ENCODE data around the gene ACAT2.
"Not testable (repeated sequence)": the region's sequence is repeated elsewhere in the genome, so short reads cannot be mapped to it uniquely, and the experiment has no call there.

Gene ACAT2

GRCh38 chr6:159809149-159809548 is 47.3 kb downstream of the ACAT2 start:
- no peak for DNase-seq (ENCODE audit: low spot score)
- no peak for TF ChIP-seq CTCF (IDR thresholded peaks at IDR 0.05; ENCODE audit: borderline replicate concordance, control extremely low read depth, extremely low read depth, insufficient read depth, missing control alignments)
- in situ Hi-C loops (cut with MboI; ENCODE audit: low sequenced_read_pairs, unreplicated experiment): no loop called here

DNA sequence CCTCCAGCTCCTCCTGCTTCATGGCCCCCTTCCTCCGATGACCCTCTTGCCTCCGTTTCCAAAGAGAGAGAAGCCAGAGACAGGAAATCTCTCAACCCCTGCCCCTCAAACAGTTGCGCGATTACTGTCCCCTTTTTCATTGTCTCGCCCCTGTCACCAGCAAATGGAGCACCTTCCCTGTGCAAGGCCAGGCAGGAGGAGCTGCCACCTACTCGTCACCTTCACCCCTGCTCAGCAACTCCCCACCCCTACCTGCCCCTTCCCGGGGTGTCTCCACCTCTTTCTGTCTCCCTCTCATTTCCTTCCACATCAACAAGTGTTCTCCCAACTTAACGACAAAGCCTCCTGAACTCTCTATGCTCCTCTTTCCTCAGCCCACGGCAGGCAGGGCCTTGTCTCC is 51.9 kb downstream of the ACAT2 start:
- no peak for TF ChIP-seq CTCF (IDR thresholded peaks at IDR 0.05; ENCODE audit: borderline replicate concordance, control extremely low read depth, extremely low read depth, insufficient read depth, missing control alignments)
- in situ Hi-C loops (cut with MboI; ENCODE audit: low sequenced_read_pairs, unreplicated experiment): no loop called here
- no peak for DNase-seq (ENCODE audit: low spot score)

DNA sequence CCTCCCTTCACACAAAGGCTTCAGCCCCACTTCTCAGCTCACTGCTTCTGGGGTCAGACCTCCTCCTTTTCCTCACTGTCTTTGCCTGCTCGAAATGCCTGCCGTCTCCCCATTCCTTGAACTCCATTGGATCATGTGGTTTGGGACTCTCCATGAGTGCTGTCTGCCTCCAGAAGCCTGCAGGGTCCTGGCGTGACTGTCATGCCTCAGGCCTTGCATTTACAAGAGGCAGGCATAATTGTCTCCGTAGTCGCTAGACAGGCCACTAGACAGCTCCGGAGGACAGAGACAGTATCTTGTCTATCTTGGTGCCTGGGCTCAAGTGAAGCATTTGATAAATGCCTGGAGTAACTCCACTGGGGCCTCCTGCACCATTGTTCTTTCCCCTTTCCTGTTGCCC is 53.6 kb downstream of the ACAT2 start:
- in situ Hi-C loops (cut with MboI; ENCODE audit: low sequenced_read_pairs, unreplicated experiment): no loop called here
- no peak for TF ChIP-seq CTCF (IDR thresholded peaks at IDR 0.05; ENCODE audit: borderline replicate concordance, control extremely low read depth, extremely low read depth, insufficient read depth, missing control alignments)
- no peak for DNase-seq (ENCODE audit: low spot score)

- DNase-seq (ENCODE audit: low spot score); in situ Hi-C loops (cut with MboI; ENCODE audit: low sequenced_read_pairs, unreplicated experiment): not testable (repeated sequence)
Observed at GRCh38 chr6:159816775-159817174, 54.9 kb downstream of the ACAT2 start.

DNA sequence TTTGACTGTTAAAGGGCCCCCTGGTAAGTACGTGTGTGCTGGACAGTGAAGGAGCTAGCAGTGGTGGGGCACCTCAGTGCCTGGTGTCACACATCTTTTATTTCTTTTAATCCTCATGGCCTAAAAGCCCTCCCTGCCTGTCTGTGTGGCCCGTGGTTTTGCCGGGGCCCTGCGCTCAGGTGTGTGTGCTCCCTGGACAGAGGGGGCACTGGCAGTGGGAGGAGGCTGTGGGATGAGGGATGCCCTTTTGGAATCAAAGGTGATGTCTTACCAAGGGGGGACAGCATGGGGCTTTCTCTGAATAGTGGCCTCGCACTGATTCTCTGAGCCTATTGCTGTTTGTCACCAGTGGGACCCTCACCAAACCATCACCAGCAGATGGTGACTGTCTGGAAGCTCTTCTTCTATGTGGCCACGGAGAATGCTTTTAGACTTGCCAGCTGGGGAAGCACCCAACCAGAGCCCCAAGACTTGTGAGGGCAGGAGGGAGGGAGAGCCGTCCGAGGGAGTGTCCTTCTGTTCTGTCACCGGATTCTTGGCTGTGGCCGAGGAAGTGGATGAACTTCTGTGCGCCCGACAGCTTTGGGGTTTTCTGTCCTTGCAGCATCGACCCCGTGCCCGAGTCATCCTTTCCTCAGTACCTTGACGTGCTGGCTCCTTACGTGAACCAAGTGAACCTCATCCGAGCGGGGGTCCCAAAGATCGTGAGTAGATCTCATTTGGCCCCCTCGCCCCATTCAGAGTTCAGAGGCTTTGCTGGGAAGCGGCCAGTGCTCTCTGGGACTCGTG is 56.3 kb downstream of the ACAT2 start:
- no peak for DNase-seq (ENCODE audit: low spot score)
- in situ Hi-C loops (cut with MboI; ENCODE audit: low sequenced_read_pairs, unreplicated experiment): no loop called here
- TF ChIP-seq CTCF (IDR thresholded peaks at IDR 0.05; ENCODE audit: borderline replicate concordance, control extremely low read depth, extremely low read depth, insufficient read depth, missing control alignments): no peak

DNA sequence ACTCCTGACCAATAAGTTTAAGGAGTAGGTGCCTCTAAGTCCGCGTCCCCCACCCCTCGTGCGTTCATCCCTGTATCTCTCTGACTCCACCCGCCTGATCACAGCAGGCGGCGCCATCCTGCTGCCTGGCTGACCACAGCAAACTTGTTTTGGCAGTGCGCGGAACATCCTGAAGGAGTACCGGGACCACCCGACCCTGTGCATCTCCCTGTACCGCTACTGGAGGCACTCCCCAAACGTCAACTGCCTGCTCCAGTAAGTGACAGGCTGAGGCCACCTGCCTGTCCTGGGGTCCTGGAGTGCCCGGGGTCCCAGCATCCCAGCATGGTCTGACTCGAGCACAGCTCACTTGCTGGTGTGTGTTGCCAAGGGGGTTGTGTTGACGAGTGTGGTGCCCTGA is 57.3 kb downstream of the ACAT2 start:
- in situ Hi-C loops (cut with MboI; ENCODE audit: low sequenced_read_pairs, unreplicated experiment): no loop called here
- DNase-seq (ENCODE audit: low spot score): no peak
- no peak for TF ChIP-seq CTCF (IDR thresholded peaks at IDR 0.05; ENCODE audit: borderline replicate concordance, control extremely low read depth, extremely low read depth, insufficient read depth, missing control alignments)

- in situ Hi-C loops (cut with MboI; ENCODE audit: low sequenced_read_pairs, unreplicated experiment): no loop called here
- peak; percentile 56 for DNase-seq (ENCODE audit: low spot score)
- TF ChIP-seq CTCF (IDR thresholded peaks at IDR 0.05; ENCODE audit: borderline replicate concordance, control extremely low read depth, extremely low read depth, insufficient read depth, missing control alignments): no peak
Observed at GRCh38 chr6:159819932-159820640, 58.2 kb downstream of the ACAT2 start.

Measured in GM13976 (cell line).